ENCODE results near the gene EMILIN2.

GRCh38 chr18:2881088-2881839, 34.5 kb downstream of the EMILIN2 start:
- TF ChIP-seq, protein P1, sequence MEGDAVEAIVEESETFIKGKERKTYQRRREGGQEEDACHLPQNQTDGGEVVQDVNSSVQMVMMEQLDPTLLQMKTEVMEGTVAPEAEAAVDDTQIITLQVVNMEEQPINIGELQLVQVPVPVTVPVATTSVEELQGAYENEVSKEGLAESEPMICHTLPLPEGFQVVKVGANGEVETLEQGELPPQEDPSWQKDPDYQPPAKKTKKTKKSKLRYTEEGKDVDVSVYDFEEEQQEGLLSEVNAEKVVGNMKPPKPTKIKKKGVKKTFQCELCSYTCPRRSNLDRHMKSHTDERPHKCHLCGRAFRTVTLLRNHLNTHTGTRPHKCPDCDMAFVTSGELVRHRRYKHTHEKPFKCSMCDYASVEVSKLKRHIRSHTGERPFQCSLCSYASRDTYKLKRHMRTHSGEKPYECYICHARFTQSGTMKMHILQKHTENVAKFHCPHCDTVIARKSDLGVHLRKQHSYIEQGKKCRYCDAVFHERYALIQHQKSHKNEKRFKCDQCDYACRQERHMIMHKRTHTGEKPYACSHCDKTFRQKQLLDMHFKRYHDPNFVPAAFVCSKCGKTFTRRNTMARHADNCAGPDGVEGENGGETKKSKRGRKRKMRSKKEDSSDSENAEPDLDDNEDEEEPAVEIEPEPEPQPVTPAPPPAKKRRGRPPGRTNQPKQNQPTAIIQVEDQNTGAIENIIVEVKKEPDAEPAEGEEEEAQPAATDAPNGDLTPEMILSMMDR (IDR thresholded peaks at IDR 0.05): no peak
- TF ChIP-seq POLR2A (IDR thresholded peaks at IDR 0.05): no peak
